HepG2 (cell line): ENCODE measurements around the gene DNAJC18. TPM values are rescaled to one million over a fixed set of nuclear protein-coding genes. Genes with fewer than 3 reads are reported as not detected.

Experiments
- ATAC-seq: fragments of 200-7000 bp; cut with Tn5 transposase; 3 replicates; pipeline ENCODE4 v1.9.1; 2020; ENCODE audit warnings: mild to moderate bottlenecking, moderate library complexity
- BruUV-seq: library from RNA; stranded (reverse); fragments of 400-500 nt; replicated peaks from 2 replicates; lab custom pipeline; 2021; lab: Mats Ljungman, UMichigan
- CTCF ChIA-PET: fragments of 300-600 bp; formaldehyde crosslinking; extraction: SDS; loops from one replicate; lab custom pipeline; 2021; ENCODE audit warnings: low total read pairs, inconsistent platforms, low intra/inter-chr PET ratio; lab: Yijun Ruan, JAX
- POLR2A ChIA-PET: fragments of 350-600 bp; sonication (Branson Sonifier 250); formaldehyde crosslinking; loops from one replicate; lab custom pipeline; 2020; ENCODE audit warnings: antibody characterized with exemption, inconsistent platforms; lab: Yijun Ruan, JAX
- DNase-seq: peaks from one replicate; pipeline ENCODE4 v3.0.0-alpha.2; 2015; ENCODE audit warnings: low spot score
- FAIRE-seq: peaks from 3 replicates; lab custom pipeline; 2011; peaks lifted over from hg19 to GRCh38; lab: Jason Lieb, UNC
- H2AFZ ChIP-seq: one replicate; pipeline ENCODE4 v1.6.1; 2011; ENCODE audit warnings: low read length, inconsistent platforms
- H3K27ac ChIP-seq: fragments of 300-600 bp; 3 replicates; pipeline ENCODE4 v1.8.0; 2011; ENCODE audit warnings: mixed run types, mild to moderate bottlenecking, mixed read lengths, low read length, inconsistent platforms; ENCODE audit not compliant: insufficient read depth; ENCODE audit errors: extremely low read length
- H3K27me3 ChIP-seq, 2 experiments: fragments of 200-600 bp in 1 of 2; 2 replicates in 1 of 2; 3 replicates in 1 of 2; pipeline versions ENCODE4 v1.6.0 to v1.8.0; 2011; ENCODE audit warnings: low read length in 2 of 2, mild to moderate bottlenecking in 2 of 2, moderate library complexity in 2 of 2, inconsistent platforms in 1 of 2; ENCODE audit not compliant: insufficient read depth in 2 of 2, control insufficient read depth in 1 of 2
- H3K36me3 ChIP-seq, 2 experiments: fragments of 200-600 bp in 1 of 2; replicated peaks in 1 of 2; 2 replicates in 1 of 2; 3 replicates in 1 of 2; pipeline versions ENCODE4 v1.5.1 to v1.8.0; 2011; ENCODE audit warnings: low read length in 2 of 2, inconsistent platforms in 1 of 2; ENCODE audit not compliant: insufficient read depth in 2 of 2, control insufficient read depth in 1 of 2
- H3K4me1 ChIP-seq: 2 replicates; pipeline ENCODE4 v1.5.1; 2012; ENCODE audit warnings: low read length, inconsistent platforms; ENCODE audit not compliant: insufficient read depth
- H3K4me2 ChIP-seq: 2 replicates; pipeline ENCODE4 v1.6.0; 2011; ENCODE audit warnings: low read depth, low read length, inconsistent platforms
- H3K4me3 ChIP-seq, 3 experiments: fragments of 200-600 bp in 1 of 3; sonication (generic), shearing (Covaris generic) in 1 of 3; replicated peaks in 1 of 3; 2 replicates each; pipeline ENCODE4 v1.5.1; 2011 to 2016; ENCODE audit warnings: low read length in 3 of 3, inconsistent platforms in 2 of 3, low read depth in 2 of 3, mild to moderate bottlenecking in 2 of 3, control low read depth in 1 of 3, mixed read lengths in 1 of 3; ENCODE audit not compliant: insufficient read depth in 1 of 3
- H3K79me2 ChIP-seq: one replicate; pipeline ENCODE4 v1.6.1; 2011; ENCODE audit warnings: low read length, inconsistent platforms; ENCODE audit not compliant: insufficient read depth
- H3K9ac ChIP-seq: 2 replicates; pipeline ENCODE4 v1.6.0; 2011; ENCODE audit warnings: mild to moderate bottlenecking, low read depth, low read length, inconsistent platforms; ENCODE audit not compliant: insufficient read depth
- H3K9me3 ChIP-seq: 2 replicates; pipeline ENCODE4 v1.5.1; 2012; ENCODE audit warnings: mild to moderate bottlenecking, low read length
- H4K20me1 ChIP-seq: 2 replicates; pipeline ENCODE4 v1.6.0; 2011; ENCODE audit warnings: inconsistent platforms, mild to moderate bottlenecking, low read length, moderate library complexity; ENCODE audit not compliant: insufficient read depth
- ATF7 ChIP-seq, 2 experiments: fragments of 450-650 bp in 1 of 2; sonication (generic) in 1 of 2; formaldehyde crosslinking in 1 of 2; IDR thresholded peaks; 2 replicates each; pipeline versions ENCODE4 v1.4.0 to v1.6.1; 2016 to 2020; ENCODE audit warnings: antibody characterized with exemption in 1 of 2, mild to moderate bottlenecking in 1 of 2, missing genetic modification reagents in 1 of 2
- ELF3 ChIP-seq: IDR thresholded peaks from 2 replicates; pipeline ENCODE4 v1.6.1; 2016; ENCODE audit warnings: missing genetic modification reagents, missing compliant biosample characterization
- ETV5 ChIP-seq: IDR thresholded peaks from 2 replicates; pipeline ENCODE4 v1.6.1; 2018; ENCODE audit warnings: missing biosample characterization, missing genetic modification reagents, inconsistent platforms, borderline replicate concordance
- GFI1 ChIP-seq: sonication (generic); formaldehyde crosslinking; IDR thresholded peaks from 2 replicates; pipeline ENCODE4 v1.5.0; 2020; ENCODE audit warnings: missing genetic modification reagents, mild to moderate bottlenecking, borderline replicate concordance
- HNRNPK ChIP-seq: fragments of 200-400 bp; formaldehyde crosslinking; IDR thresholded peaks from 2 replicates; pipeline ENCODE4 v1.6.1; 2018; ENCODE audit warnings: low read length, low read depth, moderate library complexity, mild to moderate bottlenecking; ENCODE audit not compliant: poor library complexity, severe bottlenecking
- MTF1 ChIP-seq: sonication (generic); formaldehyde crosslinking; IDR thresholded peaks from 2 replicates; pipeline ENCODE4 v1.5.0; 2020; ENCODE audit warnings: missing genetic modification reagents
- SIN3A ChIP-seq: IDR thresholded peaks from 2 replicates; pipeline ENCODE4 v1.6.1; 2011; ENCODE audit warnings: low read depth, mild to moderate bottlenecking, control low read depth, low read length, borderline replicate concordance
- SP140L ChIP-seq: sonication (generic); formaldehyde crosslinking; IDR thresholded peaks from 2 replicates; pipeline ENCODE4 v1.4.0; 2020; ENCODE audit warnings: missing genetic modification reagents, borderline replicate concordance
- SRSF4 ChIP-seq: fragments of 200-400 bp; formaldehyde crosslinking; IDR thresholded peaks from one replicate; pipeline ENCODE4 v1.6.1; 2018; ENCODE audit warnings: mild to moderate bottlenecking, low read depth, low read length, moderate library complexity; ENCODE audit not compliant: poor library complexity, severe bottlenecking
- THRA ChIP-seq: sonication (generic); formaldehyde crosslinking; IDR thresholded peaks from 2 replicates; pipeline ENCODE4 v1.4.0; 2020; ENCODE audit warnings: missing genetic modification reagents, borderline replicate concordance
- USF2 ChIP-seq, 2 experiments: sonication (generic) in 1 of 2; formaldehyde crosslinking in 1 of 2; IDR thresholded peaks; 2 replicates each; pipeline versions ENCODE4 v1.5.1 to v1.6.1; 2011 to 2020; ENCODE audit warnings: borderline replicate concordance in 1 of 2, low read depth in 1 of 2, low read length in 1 of 2, mild to moderate bottlenecking in 1 of 2, missing genetic modification reagents in 1 of 2, moderate library complexity in 1 of 2
- ZNF563 ChIP-seq: sonication (generic); formaldehyde crosslinking; IDR thresholded peaks from 2 replicates; pipeline ENCODE4 v1.8.0; 2022; ENCODE audit warnings: mild to moderate bottlenecking, moderate library complexity, missing genetic modification reagents
- WGBS: methylation state at CpG from one replicate; pipeline ENCODE4 v1.1.6; 2017; ENCODE audit warnings: low lambda C conversion rate; 5-methylcytosine and 5-hydroxymethylcytosine counted together
- in situ Hi-C: cut with HindIII; loops from 2 replicates; pipeline ENCODE4 v1.10.0; 2017; ENCODE audit warnings: low pct_unique_long_range_greater_than_20kb; ENCODE audit not compliant: extremely low pct_ligation_motif_present
- intact Hi-C: fragments of 100-400 bp; cut with micrococcal nuclease; formaldehyde crosslinking; loops from one replicate; pipeline ENCODE4 v1.10.0; 2022; ENCODE audit not compliant: unreplicated experiment
- polyA plus RNA-seq, 8 experiments: library from polyadenylated mRNA; depleted of rRNA in 3 of 8; stranded (reverse) in 7 of 8; unstranded in 1 of 8; fragments of >200 nt; fragmentation: Illumina TruSeq in 4 of 8; extraction: Trizol in 4 of 8; gene quantifications; 2 replicates each; pipeline versions ENCODE4 v1.2.1 to v1.2.3, GENCODE V29; 2011 to 2016; ENCODE audit warnings: low read depth in 4 of 8, missing spikeins in 1 of 8, mixed read lengths in 1 of 8; ENCODE audit not compliant: insufficient read depth in 1 of 8
- total RNA-seq, 5 experiments: library from RNA; depleted of rRNA; stranded (reverse); fragments of >200 nt; fragmentation: Illumina TruSeq; extraction: Trizol; gene quantifications; 2 replicates each; pipeline ENCODE4 v1.2.3, GENCODE V29; 2016; ENCODE audit warnings: low read depth in 1 of 5
- TF ChIP-seq, protein P1 (sequence below): sonication (generic); IDR thresholded peaks from 2 replicates; pipeline ENCODE4 v1.6.1; 2016; ENCODE audit warnings: low read depth, borderline replicate concordance

The DNAJC18 gene
- total and polyA plus RNA-seq, 2 of the 13 experiments (the other 11 are each of a cell fraction or from before 2014, with no cell fraction given), result 6.5 to 6.6 TPM

DNA sequence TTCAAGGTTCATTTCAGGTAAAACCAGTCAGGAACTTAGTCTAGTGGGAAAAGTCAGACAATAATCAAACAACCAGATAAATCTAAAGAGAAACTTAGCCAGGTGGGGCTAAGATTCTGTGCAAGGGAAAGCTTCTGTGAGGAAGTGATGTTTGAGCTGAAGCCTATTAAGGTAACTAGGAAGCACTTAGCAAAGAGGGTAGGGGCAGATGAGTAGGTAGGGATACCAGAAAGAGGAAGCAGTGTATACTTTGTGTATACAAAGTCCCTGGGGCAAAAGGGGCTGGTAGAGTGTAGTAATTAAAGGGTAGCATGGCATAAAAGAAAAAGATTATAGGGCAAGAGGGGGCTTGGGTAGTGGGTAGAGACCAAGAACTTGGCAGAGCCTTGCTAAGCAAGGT, 31.8 kb downstream of the DNAJC18 start:
- peaks cover 2% of the 10 kb centered on the region for H3K79me2 ChIP-seq
- FAIRE-seq (no peak), ATAC-seq (no peak), DNase-seq (no peak)
- CTCF ChIA-PET, result no interaction called here
- H3K4me1 ChIP-seq, result peaks cover 52% of the 10 kb centered on the region
- H3K9me3 ChIP-seq, result no peaks in the 10 kb centered on the region
- no peaks in the 10 kb centered on the region for H3K27me3 ChIP-seq
- TF ChIP-seq ELF3 (CRISPR knock-in tag) (no peak), SRSF4 (no peak), ETV5 (no peak), SIN3A (no peak), HNRNPK (no peak), GFI1 (CRISPR knock-in tag) (no peak), ZNF563 (CRISPR knock-in tag) (no peak), SP140L (CRISPR knock-in tag) (no peak), MTF1 (CRISPR knock-in tag) (no peak)
- H3K27ac ChIP-seq, result no peak overlapping the region
- H4K20me1 ChIP-seq, result no peaks in the 10 kb centered on the region; the same call in 1 of the 2 replicates
- no peak overlapping the region for H2AFZ ChIP-seq
- 0 out of 2 replicates have a peak overlapping the region, but pooled peaks have one; percentile 68 for H3K4me2 ChIP-seq
- BruUV-seq, result no TSS peak
- POLR2A ChIA-PET, result interaction anchor here (1.0 to 2.6 kb wide), 4 partner anchors 38 to 154 kb away, joined by 5 to 16 read pairs (median 7); partner anchors contain the start of genes PAIP2 and UBE2D2
- in situ Hi-C loops, result no loop called here
- no peak overlapping the region for H3K9ac ChIP-seq
- H3K4me3 ChIP-seq, result no peak overlapping the region
- no peaks in the 10 kb centered on the region for H3K36me3 ChIP-seq
- intact Hi-C loops, result no loop called here

DNA sequence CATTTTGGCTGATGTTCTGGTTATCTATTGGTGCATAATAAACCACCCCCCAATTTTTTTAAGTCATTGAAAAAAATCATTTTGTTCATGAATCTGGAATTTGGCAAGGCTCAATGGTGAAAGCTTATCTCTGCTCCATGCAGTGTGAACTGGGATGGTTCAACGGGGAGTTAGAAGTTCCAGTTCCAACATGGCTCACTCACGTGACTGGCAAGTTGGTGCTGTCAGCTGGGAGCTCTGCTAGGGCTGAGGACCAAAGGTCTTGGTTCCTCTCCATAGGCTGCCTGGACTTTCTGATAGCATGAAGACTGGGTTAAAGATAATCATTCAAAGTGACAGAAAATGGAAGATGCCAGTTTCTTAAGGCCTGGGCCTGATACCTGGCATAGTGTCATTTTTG, 32.4 kb downstream of the DNAJC18 start:
- H4K20me1 ChIP-seq, result no peaks in the 10 kb centered on the region; the same call in 1 of the 2 replicates
- no peak overlapping the region for H3K9ac ChIP-seq
- intact Hi-C loops, result no loop called here
- peak overlapping the region; percentile 27 for H3K27ac ChIP-seq
- H3K9me3 ChIP-seq, result no peaks in the 10 kb centered on the region
- peaks cover 52% of the 10 kb centered on the region for H3K4me1 ChIP-seq
- ChIA-PET POLR2A (interaction anchor here (1.0 to 2.6 kb wide), 6 partner anchors 19 to 154 kb away, joined by 4 to 16 read pairs (median 6); partner anchors contain the start of genes DNAJC18, PAIP2 and UBE2D2), CTCF (no interaction called here)
- FAIRE-seq (peak; percentile 57), DNase-seq (no peak), ATAC-seq (peak; percentile 12; the same call in 1 of the 3 replicates)
- no TSS peak for BruUV-seq
- H3K4me3 ChIP-seq, result peak overlapping the region in 1 of 3 experiments; percentile 14; a peak in 1 of 6 replicates
- 0% methylated on average over 2 of the region's 2 CpGs for WGBS
- H3K79me2 ChIP-seq, result peaks cover 2% of the 10 kb centered on the region
- H3K36me3 ChIP-seq, result no peaks in the 10 kb centered on the region
- in situ Hi-C loops, result no loop called here
- no peak overlapping the region for H2AFZ ChIP-seq
- H3K4me2 ChIP-seq, result peak overlapping the region; percentile 68
- H3K27me3 ChIP-seq, result no peaks in the 10 kb centered on the region
- TF ChIP-seq THRA (CRISPR knock-in tag), result no peak
- TF ChIP-seq, protein P1, sequence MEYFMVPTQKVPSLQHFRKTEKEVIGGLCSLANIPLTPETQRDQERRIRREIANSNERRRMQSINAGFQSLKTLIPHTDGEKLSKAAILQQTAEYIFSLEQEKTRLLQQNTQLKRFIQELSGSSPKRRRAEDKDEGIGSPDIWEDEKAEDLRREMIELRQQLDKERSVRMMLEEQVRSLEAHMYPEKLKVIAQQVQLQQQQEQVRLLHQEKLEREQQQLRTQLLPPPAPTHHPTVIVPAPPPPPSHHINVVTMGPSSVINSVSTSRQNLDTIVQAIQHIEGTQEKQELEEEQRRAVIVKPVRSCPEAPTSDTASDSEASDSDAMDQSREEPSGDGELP, result peak; percentile 86; the same call in 1 of the 2 replicates
- no peak for TF ChIP-seq ATF7 (IDR thresholded peaks at IDR 0.05)
- TF ChIP-seq ATF7 (CRISPR knock-in tag; IDR thresholded peaks at IDR 0.05), result no peak
- peak; percentile 69 for TF ChIP-seq USF2 (IDR thresholded peaks at IDR 0.05; ENCODE audit: low read depth, low read length)
- peak; percentile 92; the same call in 1 of the 2 replicates for TF ChIP-seq USF2 (CRISPR knock-in tag; IDR thresholded peaks at IDR 0.05; ENCODE audit: borderline replicate concordance)
